Measurements from ENCODE around the gene NKD1. TPM values are rescaled to one million over a fixed set of nuclear protein-coding genes. Genes with fewer than 3 reads are reported as not detected.
A peak's percentile ranks its signal among the peaks of the same experiment; 100 is the strongest.
"Not testable (repeated sequence)": the region's sequence is repeated elsewhere in the genome, so short reads cannot be mapped to it uniquely, and the experiment has no call there.

NKD1 gene
- polyA plus RNA-seq (ENCODE audit: insufficient read depth in 1 of 5, insufficient read length in 5 of 5, low replicate concordance in 1 of 5) = 10 to 100 TPM; 31.4 to 48.2 (median 34.6) TPM
- long read RNA-seq, donor 1, full-length matches to known transcripts = 21 of 35 reads
- long read RNA-seq, donor 1, partial matches to known transcripts = 14 of 35 reads
- long read RNA-seq, donor 1, other reads (novel, unspliced or antisense) = 0 of 35 reads
- long read RNA-seq, donor 2, full-length matches to known transcripts = 4 of 4 reads
- long read RNA-seq, donor 2, partial matches to known transcripts = 0 of 4 reads
- long read RNA-seq, donor 2, other reads (novel, unspliced or antisense) = 0 of 4 reads
- long read RNA-seq, donor 3, full-length matches to known transcripts = 8 of 33 reads
- long read RNA-seq, donor 3, partial matches to known transcripts = 25 of 33 reads
- long read RNA-seq, donor 3, other reads (novel, unspliced or antisense) = 0 of 33 reads
- long read RNA-seq, donor 4, full-length matches to known transcripts = 9 of 36 reads
- long read RNA-seq, donor 4, partial matches to known transcripts = 27 of 36 reads
- long read RNA-seq, donor 4, other reads (novel, unspliced or antisense) = 0 of 36 reads
- long read RNA-seq, donor 5, full-length matches to known transcripts = 12 of 17 reads
- long read RNA-seq, donor 5, partial matches to known transcripts = 5 of 17 reads
- long read RNA-seq, donor 5, other reads (novel, unspliced or antisense) = 0 of 17 reads
- long read RNA-seq, donor 6, full-length matches to known transcripts = 22 of 22 reads
- long read RNA-seq, donor 6, partial matches to known transcripts = 0 of 22 reads
- long read RNA-seq, donor 6, other reads (novel, unspliced or antisense) = 0 of 22 reads
- long read RNA-seq, donor 7, full-length matches to known transcripts = 10 of 10 reads
- long read RNA-seq, donor 7, partial matches to known transcripts = 0 of 10 reads
- long read RNA-seq, donor 7, other reads (novel, unspliced or antisense) = 0 of 10 reads
- long read RNA-seq, donor 8, full-length matches to known transcripts = 4 of 4 reads
- long read RNA-seq, donor 8, partial matches to known transcripts = 0 of 4 reads
- long read RNA-seq, donor 8, other reads (novel, unspliced or antisense) = 0 of 4 reads

GRCh38 chr16:50548125-50548908 lies at the start of gene NKD1:
Gene NKD1 (plus strand): TSS chr16:50548396. CDS start chr16:50548554, 158 bp downstream.
- DNase-seq = peak; percentile 73 to 78

- peak; percentile 18 to 21 for DNase-seq
These were observed 49.6 kb upstream of the NKD1 start for GRCh38 chr16:50498431-50499155.

GRCh38 chr16:50499254-50499653 lies 48.9 kb upstream of the NKD1 start:
- no peak for DNase-seq

- DNase-seq = no peak
These were observed 47.9 kb upstream of the NKD1 start for GRCh38 chr16:50500171-50500874.

- DNase-seq = no peak
These were observed 46.9 kb upstream of the NKD1 start for GRCh38 chr16:50501251-50501650.

GRCh38 chr16:50501986-50502615 lies 46.1 kb upstream of the NKD1 start:
- no peak for DNase-seq

- DNase-seq = peak; percentile 12 to 27
These were observed 45.6 kb upstream of the NKD1 start for GRCh38 chr16:50502616-50503011.

- not testable (repeated sequence) for DNase-seq
These were observed 44.2 kb upstream of the NKD1 start for GRCh38 chr16:50503868-50504531.

- no peak for DNase-seq
These were observed 43.1 kb upstream of the NKD1 start for GRCh38 chr16:50505115-50505514.

- DNase-seq = no peak
These were observed 42.3 kb upstream of the NKD1 start for GRCh38 chr16:50505714-50506542.

GRCh38 chr16:50506543-50506937 lies 41.7 kb upstream of the NKD1 start:
- DNase-seq = no peak

GRCh38 chr16:50507397-50507796 lies 40.8 kb upstream of the NKD1 start:
- DNase-seq = no peak

GRCh38 chr16:50509521-50510341 lies 38.5 kb upstream of the NKD1 start:
- no peak for DNase-seq

- DNase-seq = no peak
These were observed 33.0 kb upstream of the NKD1 start for GRCh38 chr16:50515218-50515617.

GRCh38 chr16:50516401-50516800 lies 31.8 kb upstream of the NKD1 start:
- DNase-seq = no peak

- no peak for DNase-seq
These were observed 31.3 kb upstream of the NKD1 start for GRCh38 chr16:50516890-50517289.
